HepG2 (cell line): ENCODE results near the gene ACO1. TPM values are rescaled to one million over a fixed set of nuclear protein-coding genes. Genes with fewer than 3 reads are reported as not detected.

Experiments used
- EP300 ChIP-seq, 3 experiments: sonication (generic) in 1 of 3; formaldehyde crosslinking in 1 of 3; IDR thresholded peaks; 2 replicates each; pipeline versions ENCODE4 v1.5.1 to v1.6.1; 2011 to 2020; ENCODE audit warnings: low read depth in 2 of 3, low read length in 2 of 3, borderline replicate concordance in 1 of 3, improper control_type of control experiment in 1 of 3, mild to moderate bottlenecking in 1 of 3, missing genetic modification reagents in 1 of 3, moderate library complexity in 1 of 3
- FOXA3 ChIP-seq: IDR thresholded peaks from 2 replicates; pipeline ENCODE4 v1.6.1; 2016; ENCODE audit warnings: missing genetic modification reagents, missing compliant biosample characterization
- IRF2 ChIP-seq: IDR thresholded peaks from 2 replicates; pipeline ENCODE4 v1.6.1; 2018; ENCODE audit warnings: missing genetic modification reagents, missing compliant biosample characterization
- MLLT10 ChIP-seq: sonication (generic); formaldehyde crosslinking; IDR thresholded peaks from 2 replicates; pipeline ENCODE4 v1.4.0; 2020; ENCODE audit warnings: missing genetic modification reagents
- NCOR1 ChIP-seq: fragments of 200-600 bp; sonication (generic); IDR thresholded peaks from 2 replicates; pipeline ENCODE4 v1.7.0; 2017; ENCODE audit warnings: antibody characterized with exemption, low read length, borderline replicate concordance
- NFIC ChIP-seq: IDR thresholded peaks from 2 replicates; pipeline ENCODE4 v1.6.1; 2012; ENCODE audit warnings: mild to moderate bottlenecking, low read length, inconsistent platforms
- RARA ChIP-seq: IDR thresholded peaks from 2 replicates; pipeline ENCODE4 v1.6.1; 2016; ENCODE audit warnings: missing genetic modification reagents, missing compliant biosample characterization
- YEATS4 ChIP-seq: sonication (generic); formaldehyde crosslinking; IDR thresholded peaks from 2 replicates; pipeline ENCODE4 v1.4.0; 2020; ENCODE audit warnings: missing genetic modification reagents, borderline replicate concordance
- ZKSCAN1 ChIP-seq: fragments of 150-350 bp; IDR thresholded peaks from 2 replicates; pipeline ENCODE4 v1.6.1; 2014; ENCODE audit warnings: low read length
- ZNF12 ChIP-seq: sonication (generic); formaldehyde crosslinking; IDR thresholded peaks from 2 replicates; pipeline ENCODE4 v1.5.0; 2020; ENCODE audit warnings: missing genetic modification reagents
- ZNF644 ChIP-seq: IDR thresholded peaks from 2 replicates; pipeline ENCODE4 v1.6.1; 2016; ENCODE audit warnings: low read depth
- ZNF672 ChIP-seq: sonication (generic); formaldehyde crosslinking; IDR thresholded peaks from 2 replicates; pipeline ENCODE4 v1.8.1; 2022; ENCODE audit warnings: missing genetic modification reagents
- polyA plus RNA-seq, 8 experiments: library from polyadenylated mRNA; depleted of rRNA in 3 of 8; stranded (reverse) in 7 of 8; unstranded in 1 of 8; fragments of >200 nt; fragmentation: Illumina TruSeq in 4 of 8; extraction: Trizol in 4 of 8; gene quantifications; 2 replicates each; pipeline versions ENCODE4 v1.2.1 to v1.2.3, GENCODE V29; 2011 to 2016; ENCODE audit warnings: low read depth in 4 of 8, missing spikeins in 1 of 8, mixed read lengths in 1 of 8; ENCODE audit not compliant: insufficient read depth in 1 of 8
- total RNA-seq, 5 experiments: library from RNA; depleted of rRNA; stranded (reverse); fragments of >200 nt; fragmentation: Illumina TruSeq; extraction: Trizol; gene quantifications; 2 replicates each; pipeline ENCODE4 v1.2.3, GENCODE V29; 2016; ENCODE audit warnings: low read depth in 1 of 5
- TF ChIP-seq, protein P1 (sequence below), 2 experiments: sonication (generic) in 1 of 2; formaldehyde crosslinking in 1 of 2; IDR thresholded peaks; 2 replicates each; pipeline versions ENCODE4 v1.4.0 to v1.6.1; 2016 to 2020; ENCODE audit warnings: borderline replicate concordance in 1 of 2, low read depth in 1 of 2, mild to moderate bottlenecking in 1 of 2, missing genetic modification reagents in 1 of 2
- TF ChIP-seq, protein P2 (sequence below): sonication (generic); formaldehyde crosslinking; IDR thresholded peaks from 2 replicates; pipeline ENCODE4 v1.5.0; 2020; ENCODE audit warnings: mild to moderate bottlenecking, missing genetic modification reagents
- TF ChIP-seq, protein P3 (sequence below): sonication (generic); formaldehyde crosslinking; IDR thresholded peaks from 2 replicates; pipeline ENCODE4 v1.4.0; 2020; ENCODE audit warnings: missing genetic modification reagents, borderline replicate concordance
- TF ChIP-seq, protein P4 (sequence below): sonication (generic); formaldehyde crosslinking; IDR thresholded peaks from 2 replicates; pipeline ENCODE4 v1.4.0; 2020; ENCODE audit warnings: missing genetic modification reagents
- TF ChIP-seq, protein P5 (sequence below): sonication (generic); formaldehyde crosslinking; IDR thresholded peaks from 2 replicates; pipeline ENCODE4 v1.9.0; 2021; ENCODE audit warnings: missing genetic modification reagents, borderline replicate concordance

ACO1 gene
- total and polyA plus RNA-seq, 2 of the 13 experiments (the other 11 are each of a cell fraction or from before 2014, with no cell fraction given) = 20.1 to 48.2 TPM

DNA sequence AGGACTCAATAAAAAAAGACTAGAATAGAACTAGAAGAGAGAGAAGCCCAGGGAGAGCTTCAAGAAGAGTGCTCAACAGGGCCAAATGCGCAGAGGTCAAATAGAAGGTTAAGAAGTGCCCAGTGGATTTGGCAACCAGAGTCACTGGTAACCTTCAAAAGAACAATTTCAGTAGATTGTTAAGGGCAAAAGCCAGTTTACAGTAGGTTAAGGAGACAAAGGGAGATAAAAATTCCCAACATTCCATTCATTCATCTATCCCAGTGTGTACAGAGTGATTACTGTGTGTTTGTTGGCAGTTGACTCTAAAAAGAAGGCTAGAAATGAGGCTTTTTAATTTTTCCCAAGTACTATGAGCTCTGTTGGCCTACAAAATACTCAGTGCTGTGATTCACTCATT lies 72.1 kb downstream of the ACO1 start (continued):
- TF ChIP-seq, protein P1, sequence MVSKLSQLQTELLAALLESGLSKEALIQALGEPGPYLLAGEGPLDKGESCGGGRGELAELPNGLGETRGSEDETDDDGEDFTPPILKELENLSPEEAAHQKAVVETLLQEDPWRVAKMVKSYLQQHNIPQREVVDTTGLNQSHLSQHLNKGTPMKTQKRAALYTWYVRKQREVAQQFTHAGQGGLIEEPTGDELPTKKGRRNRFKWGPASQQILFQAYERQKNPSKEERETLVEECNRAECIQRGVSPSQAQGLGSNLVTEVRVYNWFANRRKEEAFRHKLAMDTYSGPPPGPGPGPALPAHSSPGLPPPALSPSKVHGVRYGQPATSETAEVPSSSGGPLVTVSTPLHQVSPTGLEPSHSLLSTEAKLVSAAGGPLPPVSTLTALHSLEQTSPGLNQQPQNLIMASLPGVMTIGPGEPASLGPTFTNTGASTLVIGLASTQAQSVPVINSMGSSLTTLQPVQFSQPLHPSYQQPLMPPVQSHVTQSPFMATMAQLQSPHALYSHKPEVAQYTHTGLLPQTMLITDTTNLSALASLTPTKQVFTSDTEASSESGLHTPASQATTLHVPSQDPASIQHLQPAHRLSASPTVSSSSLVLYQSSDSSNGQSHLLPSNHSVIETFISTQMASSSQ (IDR thresholded peaks at IDR 0.05; ENCODE audit: low read depth) = no peak
- TF ChIP-seq, protein P1 (CRISPR knock-in tag; IDR thresholded peaks at IDR 0.05; ENCODE audit: borderline replicate concordance) = peak; percentile 26; the same call in 1 of the 2 replicates
- TF ChIP-seq ZNF12 (CRISPR knock-in tag) = no peak
- no peak for TF ChIP-seq ZKSCAN1
- TF ChIP-seq EP300 (IDR thresholded peaks at IDR 0.05; ENCODE audit: low read depth in 2 of 2, low read length in 2 of 2) = peak; percentile 24 to 81; a peak in 2 of 4 replicates
- TF ChIP-seq EP300 (CRISPR knock-in tag; IDR thresholded peaks at IDR 0.05; ENCODE audit: borderline replicate concordance) = no peak; the same call in 1 of the 2 replicates
- peak; percentile 64; the same call in 1 of the 2 replicates for TF ChIP-seq NFIC
- TF ChIP-seq IRF2 (CRISPR knock-in tag) = peak; percentile 41; the same call in 1 of the 2 replicates
- no peak for TF ChIP-seq ZNF672 (CRISPR knock-in tag)
- 0 out of 2 replicates have a peak, but pooled peaks have one; percentile 33 for TF ChIP-seq YEATS4 (CRISPR knock-in tag)
- peak; percentile 69 for TF ChIP-seq RARA
- TF ChIP-seq, protein P2, sequence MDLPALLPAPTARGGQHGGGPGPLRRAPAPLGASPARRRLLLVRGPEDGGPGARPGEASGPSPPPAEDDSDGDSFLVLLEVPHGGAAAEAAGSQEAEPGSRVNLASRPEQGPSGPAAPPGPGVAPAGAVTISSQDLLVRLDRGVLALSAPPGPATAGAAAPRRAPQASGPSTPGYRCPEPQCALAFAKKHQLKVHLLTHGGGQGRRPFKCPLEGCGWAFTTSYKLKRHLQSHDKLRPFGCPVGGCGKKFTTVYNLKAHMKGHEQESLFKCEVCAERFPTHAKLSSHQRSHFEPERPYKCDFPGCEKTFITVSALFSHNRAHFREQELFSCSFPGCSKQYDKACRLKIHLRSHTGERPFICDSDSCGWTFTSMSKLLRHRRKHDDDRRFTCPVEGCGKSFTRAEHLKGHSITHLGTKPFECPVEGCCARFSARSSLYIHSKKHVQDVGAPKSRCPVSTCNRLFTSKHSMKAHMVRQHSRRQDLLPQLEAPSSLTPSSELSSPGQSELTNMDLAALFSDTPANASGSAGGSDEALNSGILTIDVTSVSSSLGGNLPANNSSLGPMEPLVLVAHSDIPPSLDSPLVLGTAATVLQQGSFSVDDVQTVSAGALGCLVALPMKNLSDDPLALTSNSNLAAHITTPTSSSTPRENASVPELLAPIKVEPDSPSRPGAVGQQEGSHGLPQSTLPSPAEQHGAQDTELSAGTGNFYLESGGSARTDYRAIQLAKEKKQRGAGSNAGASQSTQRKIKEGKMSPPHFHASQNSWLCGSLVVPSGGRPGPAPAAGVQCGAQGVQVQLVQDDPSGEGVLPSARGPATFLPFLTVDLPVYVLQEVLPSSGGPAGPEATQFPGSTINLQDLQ (CRISPR knock-in tag) = no peak
- TF ChIP-seq MLLT10 (CRISPR knock-in tag) = no peak
- TF ChIP-seq, protein P3, sequence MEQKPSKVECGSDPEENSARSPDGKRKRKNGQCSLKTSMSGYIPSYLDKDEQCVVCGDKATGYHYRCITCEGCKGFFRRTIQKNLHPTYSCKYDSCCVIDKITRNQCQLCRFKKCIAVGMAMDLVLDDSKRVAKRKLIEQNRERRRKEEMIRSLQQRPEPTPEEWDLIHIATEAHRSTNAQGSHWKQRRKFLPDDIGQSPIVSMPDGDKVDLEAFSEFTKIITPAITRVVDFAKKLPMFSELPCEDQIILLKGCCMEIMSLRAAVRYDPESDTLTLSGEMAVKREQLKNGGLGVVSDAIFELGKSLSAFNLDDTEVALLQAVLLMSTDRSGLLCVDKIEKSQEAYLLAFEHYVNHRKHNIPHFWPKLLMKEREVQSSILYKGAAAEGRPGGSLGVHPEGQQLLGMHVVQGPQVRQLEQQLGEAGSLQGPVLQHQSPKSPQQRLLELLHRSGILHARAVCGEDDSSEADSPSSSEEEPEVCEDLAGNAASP = peak; percentile 32; the same call in 1 of the 2 replicates
- TF ChIP-seq ZNF644 (CRISPR knock-in tag) = 0 out of 2 replicates have a peak, but pooled peaks have one; percentile 35
- peak; percentile 33; the same call in 1 of the 2 replicates for TF ChIP-seq NCOR1
- TF ChIP-seq FOXA3 (CRISPR knock-in tag) = peak; percentile 83
- TF ChIP-seq, protein P4, sequence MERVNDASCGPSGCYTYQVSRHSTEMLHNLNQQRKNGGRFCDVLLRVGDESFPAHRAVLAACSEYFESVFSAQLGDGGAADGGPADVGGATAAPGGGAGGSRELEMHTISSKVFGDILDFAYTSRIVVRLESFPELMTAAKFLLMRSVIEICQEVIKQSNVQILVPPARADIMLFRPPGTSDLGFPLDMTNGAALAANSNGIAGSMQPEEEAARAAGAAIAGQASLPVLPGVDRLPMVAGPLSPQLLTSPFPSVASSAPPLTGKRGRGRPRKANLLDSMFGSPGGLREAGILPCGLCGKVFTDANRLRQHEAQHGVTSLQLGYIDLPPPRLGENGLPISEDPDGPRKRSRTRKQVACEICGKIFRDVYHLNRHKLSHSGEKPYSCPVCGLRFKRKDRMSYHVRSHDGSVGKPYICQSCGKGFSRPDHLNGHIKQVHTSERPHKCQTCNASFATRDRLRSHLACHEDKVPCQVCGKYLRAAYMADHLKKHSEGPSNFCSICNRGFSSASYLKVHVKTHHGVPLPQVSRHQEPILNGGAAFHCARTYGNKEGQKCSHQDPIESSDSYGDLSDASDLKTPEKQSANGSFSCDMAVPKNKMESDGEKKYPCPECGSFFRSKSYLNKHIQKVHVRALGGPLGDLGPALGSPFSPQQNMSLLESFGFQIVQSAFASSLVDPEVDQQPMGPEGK = 0 out of 2 replicates have a peak, but pooled peaks have one; percentile 14
- TF ChIP-seq, protein P5, sequence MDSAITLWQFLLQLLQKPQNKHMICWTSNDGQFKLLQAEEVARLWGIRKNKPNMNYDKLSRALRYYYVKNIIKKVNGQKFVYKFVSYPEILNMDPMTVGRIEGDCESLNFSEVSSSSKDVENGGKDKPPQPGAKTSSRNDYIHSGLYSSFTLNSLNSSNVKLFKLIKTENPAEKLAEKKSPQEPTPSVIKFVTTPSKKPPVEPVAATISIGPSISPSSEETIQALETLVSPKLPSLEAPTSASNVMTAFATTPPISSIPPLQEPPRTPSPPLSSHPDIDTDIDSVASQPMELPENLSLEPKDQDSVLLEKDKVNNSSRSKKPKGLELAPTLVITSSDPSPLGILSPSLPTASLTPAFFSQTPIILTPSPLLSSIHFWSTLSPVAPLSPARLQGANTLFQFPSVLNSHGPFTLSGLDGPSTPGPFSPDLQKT = no peak
